Stimulated activated CD8-positive, alpha-beta memory T cell treated with anti-CD3 and anti-CD28 coated beads, Interleukin-12 subunit alpha, Interleukin-12 subunit beta, amount 100 ng/mL, for 1 hour (primary cell): ENCODE results near the gene CLSTN3.

Experiments used
- DNase-seq: peaks from one replicate; pipeline ENCODE4 v3.0.0-alpha.2; 2020; ENCODE audit warnings: low read depth

CLSTN3 gene

DNA sequence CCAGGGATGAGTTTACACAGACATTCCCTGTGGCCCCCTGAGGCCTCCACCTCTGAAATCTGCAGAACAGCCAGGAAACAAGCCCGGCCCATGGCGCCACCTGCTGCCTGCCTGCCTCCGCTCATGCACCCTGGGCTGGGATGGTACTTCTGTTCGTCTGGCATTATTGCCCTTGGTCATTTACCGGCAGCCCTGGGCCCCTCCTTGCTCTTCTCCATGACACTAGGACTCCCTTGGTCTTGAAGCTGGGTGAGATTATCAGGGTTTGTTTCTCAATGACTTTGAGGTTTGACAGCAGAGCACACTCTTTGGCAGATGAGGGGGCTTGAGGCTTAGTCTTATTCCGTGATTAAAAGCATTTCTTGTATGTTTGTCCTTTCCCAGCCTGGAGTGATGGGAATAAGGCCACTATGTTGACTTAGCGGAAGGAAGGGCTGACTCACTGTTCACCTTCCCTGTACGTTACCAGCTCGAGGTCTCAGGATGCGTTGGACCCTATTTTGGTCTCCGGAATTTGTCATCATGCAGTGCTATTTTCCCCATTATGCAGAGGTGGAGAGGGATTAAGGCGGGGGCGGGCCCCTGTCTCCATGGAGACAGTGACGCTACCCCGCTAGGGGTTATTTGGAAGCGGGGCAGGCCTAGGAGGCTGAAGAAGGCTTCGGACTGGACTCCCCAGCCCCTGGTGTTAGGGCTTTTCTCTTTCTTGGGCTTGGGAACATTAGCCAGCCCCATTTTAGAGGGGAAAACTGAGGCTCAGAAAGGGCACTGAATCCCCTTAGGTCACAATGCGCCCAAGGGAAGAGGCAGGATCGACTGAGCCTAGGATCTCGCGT, 58.6 kb downstream of the CLSTN3 start:
- peak; percentile 32 for DNase-seq

DNA sequence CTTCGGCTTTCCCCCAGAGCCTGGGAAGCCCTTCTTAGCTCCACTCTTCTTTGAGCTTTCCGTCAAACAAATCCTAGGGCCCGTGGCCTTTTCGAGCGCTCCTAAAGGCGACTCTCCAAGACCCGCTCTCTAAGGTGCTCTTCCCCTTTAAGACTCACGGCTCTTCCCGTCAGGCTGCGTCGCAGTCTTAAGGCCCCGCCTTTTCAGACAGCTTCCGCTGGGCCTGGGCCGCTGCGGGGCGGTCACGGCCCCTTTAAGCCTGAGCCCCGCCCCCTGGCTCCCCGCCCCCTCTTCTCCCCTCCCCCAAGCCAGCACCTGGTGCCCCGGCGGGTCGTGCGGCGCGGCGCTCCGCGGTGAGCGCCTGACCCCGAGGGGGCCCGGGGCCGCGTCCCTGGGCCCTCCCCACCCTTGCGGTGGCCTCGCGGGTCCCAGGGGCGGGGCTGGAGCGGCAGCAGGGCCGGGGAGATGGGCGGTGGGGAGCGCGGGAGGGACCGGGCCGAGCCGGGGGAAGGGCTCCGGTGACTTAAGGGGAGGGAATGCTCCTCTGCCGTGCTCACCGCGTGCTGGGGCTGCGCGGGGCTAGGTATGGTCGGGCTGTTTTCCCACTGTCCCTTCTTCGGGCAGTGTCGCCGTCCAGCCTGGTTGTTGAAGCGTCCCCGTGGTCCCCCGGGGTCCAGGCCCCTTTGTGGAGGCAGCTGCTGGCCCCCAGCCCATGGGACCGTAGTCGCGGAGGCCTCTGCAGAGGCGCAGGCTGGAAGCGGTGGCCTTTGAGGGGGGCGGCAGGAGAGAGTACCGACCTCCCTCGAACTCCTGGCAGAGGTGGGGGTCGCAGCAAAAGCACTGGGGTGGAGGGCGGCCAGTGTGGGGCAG, 59.5 kb downstream of the CLSTN3 start, which contains the start of gene PEX5:
TSS of gene PEX5 (plus strand) at position 289 of the 870 bp plus-strand sequence. CDS start 692 bp downstream, outside the sequence.
- DNase-seq: peak; percentile 69

GRCh38 chr12:7190268-7191055, 60.3 kb downstream of the CLSTN3 start:
- no peak for DNase-seq

DNA sequence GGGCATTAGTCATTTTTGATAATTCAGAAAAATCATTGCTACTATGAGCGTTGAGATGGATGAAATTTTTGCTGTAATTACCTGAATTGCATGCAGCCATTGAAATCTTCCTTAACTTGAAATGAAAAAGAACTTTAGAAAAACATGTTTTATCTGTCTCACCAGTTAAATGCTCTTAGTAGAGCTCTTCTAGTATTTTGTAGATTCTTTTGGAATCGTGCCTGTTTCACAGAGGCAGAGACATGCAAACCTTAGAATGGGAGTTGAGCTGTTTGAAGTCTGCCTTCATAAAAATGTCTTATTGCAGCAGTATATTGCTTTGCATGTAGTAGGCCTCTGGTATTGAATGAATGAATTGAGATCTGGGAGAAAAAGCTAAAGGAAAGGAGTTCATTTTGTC, 63.5 kb downstream of the CLSTN3 start:
- no peak for DNase-seq

- DNase-seq: no peak
Observed at GRCh38 chr12:7197841-7198240, 67.7 kb downstream of the CLSTN3 start.

DNA sequence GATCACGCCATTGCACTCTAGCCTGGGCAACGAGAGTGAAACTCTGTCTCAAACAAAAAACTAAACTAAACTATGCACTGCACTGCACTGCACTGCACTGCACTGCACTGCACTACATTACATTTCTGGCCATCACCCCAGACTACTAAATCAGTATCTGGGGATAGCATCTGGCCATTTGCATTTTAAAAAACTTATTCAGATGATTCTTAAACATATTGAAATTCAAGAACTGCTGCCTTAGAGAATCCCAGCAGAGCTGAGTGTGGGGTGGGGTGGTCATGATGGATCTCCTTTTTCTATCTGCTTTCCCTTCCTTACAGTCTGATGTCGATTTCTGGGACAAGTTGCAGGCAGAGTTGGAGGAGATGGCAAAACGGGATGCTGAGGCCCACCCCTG, 72.9 kb downstream of the CLSTN3 start:
- no peak for DNase-seq

- DNase-seq: no peak
Observed at GRCh38 chr12:7205091-7205490, 74.9 kb downstream of the CLSTN3 start.

DNA sequence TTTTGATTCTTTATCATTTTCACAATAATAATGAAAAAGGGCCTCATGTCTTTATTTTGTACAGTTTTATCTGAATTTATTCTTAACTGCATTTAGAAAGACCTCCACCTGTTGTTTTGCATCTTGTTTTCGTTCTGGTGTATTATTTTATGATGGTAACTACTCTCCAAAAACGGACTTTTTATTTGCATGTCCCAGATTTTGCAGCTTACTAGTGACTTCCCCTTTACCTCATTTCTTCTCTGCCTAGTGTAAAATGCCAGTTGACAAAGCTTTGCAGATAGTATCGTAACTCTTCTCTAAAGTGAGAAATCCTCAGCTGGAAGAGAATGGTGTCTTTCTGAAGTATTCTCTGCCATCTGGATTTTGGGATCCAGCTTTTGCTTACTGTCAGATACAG, 76.5 kb downstream of the CLSTN3 start:
- DNase-seq: no peak

DNA sequence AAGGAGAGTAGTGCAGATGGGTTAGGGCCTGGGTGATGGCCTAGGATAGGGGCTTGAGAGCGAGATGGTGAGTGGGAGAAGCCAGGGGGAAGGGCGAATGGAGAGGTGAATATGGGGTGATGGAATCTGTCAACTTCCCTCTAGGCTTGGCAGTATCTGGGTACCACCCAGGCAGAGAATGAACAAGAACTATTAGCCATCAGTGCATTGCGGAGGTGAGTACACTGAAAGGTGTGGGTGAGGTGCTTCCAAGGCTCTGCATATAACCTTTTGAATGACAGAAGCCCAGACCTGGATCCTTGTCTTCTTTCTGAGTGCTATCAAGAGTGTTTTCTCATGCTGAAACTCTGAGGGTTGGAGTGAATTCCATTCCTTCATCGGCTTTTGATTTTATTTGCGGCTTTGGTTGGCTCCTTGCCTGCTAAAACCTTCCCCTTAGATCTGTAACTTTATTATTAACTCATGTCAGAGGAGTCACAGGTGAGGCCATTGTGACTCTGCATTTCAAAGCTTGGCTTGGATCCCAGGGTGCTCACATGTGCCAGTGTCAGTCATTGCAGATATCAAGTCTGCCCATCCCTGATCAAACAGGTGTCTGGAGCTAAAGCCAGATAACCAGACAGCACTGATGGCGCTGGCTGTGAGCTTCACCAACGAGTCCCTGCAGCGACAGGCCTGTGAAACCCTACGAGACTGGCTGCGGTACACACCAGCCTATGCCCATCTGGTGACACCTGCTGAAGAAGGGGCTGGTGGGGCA, 77.9 kb downstream of the CLSTN3 start:
- DNase-seq: no peak
